Esophagus squamous epithelium (tissue), 4 donors: ENCODE results near the gene GALR3.

Experiments used
- CTCF ChIP-seq, 6 experiments: fragments of 450-650 bp in 4 of 6; fragments of 200-600 bp in 2 of 6; sonication (generic) in 2 of 6; IDR thresholded peaks; one replicate each; pipeline ENCODE4 v1.5.1; 2016 to 2019; ENCODE audit warnings: antibody characterized with exemption in 6 of 6, mild to moderate bottlenecking in 4 of 6, moderate library complexity in 4 of 6
- POLR2A ChIP-seq, 4 donors: fragments of 450-650 bp; IDR thresholded peaks; one replicate each; pipeline ENCODE4 v1.6.1; 2017; ENCODE audit warnings: antibody characterized with exemption in 4 of 4, mild to moderate bottlenecking in 4 of 4, moderate library complexity in 3 of 4

- TF ChIP-seq CTCF (IDR thresholded peaks at IDR 0.05) (no peak), POLR2A (IDR thresholded peaks at IDR 0.05) (no peak)
These were observed 9.1 kb downstream of the GALR3 start for GRCh38 chr22:37832022-37832857.
